Posterior cingulate gyrus (tissue), 11 donors: ENCODE data around the gene BCHE.
"Not testable (repeated sequence)": the region's sequence is repeated elsewhere in the genome, so short reads cannot be mapped to it uniquely, and the experiment has no call there.

Source experiments
- DNase-seq, 10 donors: peaks; one replicate each; pipeline versions ENCODE4 v3.0.0 to v3.0.0-alpha.2; 2020 to 2021; ENCODE audit warnings: mixed read lengths in 3 of 10
- intact Hi-C: fragments of 100-400 bp; cut with DNase I; formaldehyde crosslinking; loops from one replicate; pipeline ENCODE4 v1.15.1; 2023

BCHE gene

DNA sequence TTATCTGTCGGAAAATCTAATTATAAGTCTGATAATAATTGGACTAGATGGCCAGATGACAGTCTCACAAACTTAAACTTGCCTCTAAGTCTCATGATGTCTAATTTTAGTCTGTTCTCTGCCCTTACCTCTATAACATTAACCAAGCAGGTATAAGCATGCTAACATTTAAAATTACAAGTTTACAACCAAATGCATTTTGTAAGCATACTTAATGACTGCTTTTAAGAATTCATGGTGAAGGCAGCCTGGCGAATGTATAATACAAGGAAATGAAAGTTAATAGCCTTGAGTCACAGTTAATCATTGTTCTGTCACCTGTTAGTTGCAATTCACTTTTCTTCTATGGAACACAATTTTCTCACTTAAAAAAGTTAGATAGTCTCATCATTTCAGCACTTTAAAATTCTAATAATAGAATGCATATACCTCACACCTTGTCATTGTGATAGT lies 16.5 kb downstream of the BCHE start:
- intact Hi-C loops = no loop called here
- DNase-seq = no peak

DNA sequence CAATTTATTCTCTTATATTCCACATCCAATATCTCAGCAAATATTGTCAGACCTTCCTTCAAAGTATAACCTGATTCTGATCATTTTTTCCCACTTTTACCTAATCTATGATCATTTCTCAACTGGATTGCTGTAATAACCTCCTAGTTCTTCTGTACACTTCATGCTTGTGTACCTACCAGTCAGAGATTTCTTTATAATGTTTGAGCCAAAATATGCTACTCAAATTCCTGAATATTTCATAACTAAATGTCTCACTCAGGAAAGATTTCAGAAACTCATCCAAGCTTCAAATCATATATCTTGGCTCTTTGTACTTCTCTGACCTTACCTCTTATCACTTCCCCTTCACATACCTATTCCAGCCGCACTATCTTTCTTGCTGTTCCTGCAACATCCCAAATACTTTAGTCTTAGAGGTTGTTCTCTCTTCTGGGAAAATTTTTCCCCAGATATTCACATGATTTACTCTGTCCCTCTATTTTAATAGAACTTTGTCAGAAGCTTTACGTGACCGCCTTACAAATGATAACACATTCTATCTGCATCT lies 20.0 kb downstream of the BCHE start:
- intact Hi-C loops = no loop called here

DNA sequence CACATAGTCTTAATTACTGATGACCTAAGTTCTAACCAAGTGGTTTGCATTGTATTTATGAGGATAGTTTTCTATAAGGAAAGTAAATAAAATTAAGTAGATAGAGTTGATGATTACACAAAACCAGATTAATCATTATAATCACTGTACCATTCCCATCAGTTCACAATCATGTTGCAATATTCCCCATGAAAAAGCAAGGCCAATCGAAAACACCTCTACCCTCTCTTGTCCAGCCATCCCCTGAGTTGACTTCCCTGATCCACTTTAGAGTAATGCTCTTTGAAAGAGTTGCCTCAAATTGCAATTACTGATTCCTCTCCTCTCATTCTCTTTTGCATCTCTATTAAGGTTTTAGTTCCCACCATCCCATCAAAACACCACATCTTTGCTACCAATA lies 21.0 kb downstream of the BCHE start:
- no peak for DNase-seq
- intact Hi-C loops = no loop called here

More for the DNA sequence above, 20.0 kb downstream of the BCHE start:
- DNase-seq = no peak

DNA sequence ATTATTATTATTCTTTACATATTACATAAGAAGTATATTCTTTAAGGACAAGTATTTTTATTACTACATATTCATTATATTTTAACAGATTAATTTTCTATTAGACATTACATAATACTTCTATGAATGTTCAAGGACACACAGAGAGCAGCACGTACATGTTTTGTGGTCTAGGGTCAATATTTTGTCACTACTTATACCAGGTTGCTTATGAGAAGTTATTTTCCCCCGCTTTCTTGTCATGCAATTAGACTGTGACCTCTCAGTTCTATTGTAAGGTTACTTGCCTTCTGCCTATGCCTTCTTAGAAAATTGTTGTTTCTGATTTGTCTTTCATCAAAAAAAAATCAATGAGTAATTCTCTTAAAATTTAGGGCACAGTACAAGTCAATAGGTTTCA lies 21.5 kb downstream of the BCHE start:
- DNase-seq = no peak
- intact Hi-C loops = no loop called here

DNA sequence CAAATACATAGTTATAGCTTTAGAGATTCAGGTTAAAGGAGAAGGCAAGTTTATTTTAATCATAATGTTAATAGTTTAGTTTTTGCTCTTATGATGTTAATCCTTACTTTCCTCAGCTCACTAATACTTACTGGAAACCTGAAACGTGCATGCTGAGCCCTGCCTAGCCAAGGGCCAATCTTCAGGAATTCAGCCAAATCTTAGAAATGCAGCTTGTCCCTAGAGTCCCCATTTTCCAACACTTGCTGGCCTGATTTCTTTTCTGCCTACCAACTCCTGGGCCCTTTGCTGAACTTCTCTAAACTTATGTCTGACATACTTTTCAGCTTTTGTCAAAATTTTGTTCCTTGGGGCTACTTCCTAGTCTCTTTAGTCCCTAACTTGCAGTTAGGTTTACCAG lies 22.8 kb downstream of the BCHE start:
- intact Hi-C loops = no loop called here
- DNase-seq = no peak

DNA sequence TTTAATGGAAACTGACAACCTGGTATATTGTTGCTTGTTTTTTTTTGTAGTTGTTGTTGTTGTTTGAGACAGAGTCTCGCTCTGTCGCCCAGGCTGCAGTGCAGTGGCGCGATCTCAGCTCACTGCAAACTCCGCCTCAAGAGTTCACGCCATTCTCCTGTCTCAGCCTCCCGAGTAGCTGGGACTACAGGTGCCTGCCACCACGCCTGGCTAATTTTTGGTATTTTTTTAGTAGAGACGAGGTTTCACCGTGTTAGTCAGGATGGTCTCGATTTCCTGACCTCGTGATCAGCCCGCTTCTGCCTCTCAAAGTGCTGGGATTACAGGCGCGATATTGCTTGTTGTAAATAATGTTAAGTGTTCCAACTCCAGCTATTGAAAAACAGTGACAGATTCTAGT lies 29.3 kb downstream of the BCHE start:
- DNase-seq, intact Hi-C loops: not testable (repeated sequence)

DNA sequence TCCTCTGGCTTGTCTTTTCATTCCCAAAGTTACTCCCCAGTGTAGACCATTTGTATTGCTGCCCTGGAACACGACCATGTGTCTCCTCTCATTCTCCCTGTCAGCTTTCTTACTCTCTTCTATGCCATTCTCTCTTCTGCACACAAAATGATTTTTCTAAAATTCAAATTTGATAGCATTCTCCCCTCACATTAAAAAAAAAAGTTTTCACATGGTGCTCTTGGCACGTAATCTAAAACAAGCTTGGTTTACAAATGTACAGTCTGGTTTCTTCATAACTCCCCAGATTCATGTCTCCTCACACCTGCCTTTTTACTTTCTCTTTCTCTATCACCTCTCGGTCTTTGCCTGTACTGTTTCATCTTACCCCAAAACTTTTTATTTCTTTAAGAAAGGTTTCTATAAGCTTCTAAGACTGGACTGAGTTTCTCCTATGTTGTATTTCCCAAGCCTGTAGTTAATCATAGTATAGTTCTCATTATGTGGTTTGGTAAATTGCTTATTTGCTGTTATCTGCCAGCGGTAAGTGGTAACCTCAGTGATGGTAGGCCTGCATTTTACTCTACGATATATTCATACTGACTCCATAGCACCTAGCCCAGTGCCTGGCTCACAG lies 31.2 kb downstream of the BCHE start:
- intact Hi-C loops = no loop called here
- no peak for DNase-seq

DNA sequence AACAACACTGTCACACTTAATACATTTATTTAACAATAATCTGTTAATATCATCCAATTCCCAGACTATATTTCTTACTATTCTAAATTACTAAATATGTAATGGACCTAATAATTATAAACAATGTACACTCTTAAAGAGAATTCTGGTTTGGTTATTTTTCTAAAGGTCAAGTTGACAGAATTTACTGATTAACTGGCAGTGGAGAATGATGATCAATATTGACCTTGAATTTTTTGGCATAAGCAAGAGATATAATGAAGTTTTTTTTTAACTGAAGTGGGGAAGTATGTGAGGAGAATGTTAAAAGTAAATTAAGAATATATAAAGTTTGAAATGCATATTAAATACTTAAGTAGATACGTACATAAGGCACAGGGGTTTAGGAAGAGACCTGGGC lies 33.8 kb downstream of the BCHE start:
- no peak for DNase-seq
- intact Hi-C loops = no loop called here

DNA sequence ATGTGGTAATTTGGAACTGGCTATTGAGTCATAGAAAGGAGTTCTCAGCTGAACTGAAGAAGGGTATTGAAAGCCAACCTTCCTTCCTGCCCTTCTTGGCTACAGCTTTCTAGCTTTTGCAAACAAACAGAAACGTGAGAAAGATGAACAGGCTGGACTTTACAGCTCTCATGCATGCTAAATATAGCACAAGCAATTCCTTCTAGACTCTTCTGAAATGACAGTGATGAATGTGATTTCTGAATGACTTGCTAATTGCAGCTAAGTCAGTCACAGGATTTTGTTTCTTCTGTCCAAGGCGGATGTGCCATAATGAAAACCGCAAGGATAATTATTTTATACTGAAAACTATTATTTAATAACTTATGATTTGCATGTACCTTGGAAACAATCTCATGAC lies 36.3 kb downstream of the BCHE start:
- intact Hi-C loops = no loop called here

DNA sequence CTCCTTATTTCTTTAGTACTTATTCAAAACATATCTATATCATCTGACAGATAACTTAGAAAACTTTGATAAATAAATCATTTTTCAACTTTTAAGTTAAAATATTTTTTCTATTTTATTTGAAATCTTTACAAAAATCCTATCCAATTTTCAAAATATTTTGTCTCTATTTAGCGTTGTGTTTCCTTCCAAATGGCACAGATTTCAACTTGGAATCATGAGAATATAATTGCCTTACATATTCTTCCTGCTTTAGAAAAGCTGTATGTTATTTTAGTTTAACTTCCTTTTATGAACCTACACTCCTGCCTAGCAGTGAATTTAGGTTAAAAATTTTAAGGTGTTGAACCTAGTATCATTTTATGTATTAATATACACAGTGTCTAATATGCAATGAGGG lies 38.2 kb downstream of the BCHE start:
- intact Hi-C loops = no loop called here
- no peak for DNase-seq

More for the DNA sequence above, 36.3 kb downstream of the BCHE start:
- DNase-seq = no peak

DNA sequence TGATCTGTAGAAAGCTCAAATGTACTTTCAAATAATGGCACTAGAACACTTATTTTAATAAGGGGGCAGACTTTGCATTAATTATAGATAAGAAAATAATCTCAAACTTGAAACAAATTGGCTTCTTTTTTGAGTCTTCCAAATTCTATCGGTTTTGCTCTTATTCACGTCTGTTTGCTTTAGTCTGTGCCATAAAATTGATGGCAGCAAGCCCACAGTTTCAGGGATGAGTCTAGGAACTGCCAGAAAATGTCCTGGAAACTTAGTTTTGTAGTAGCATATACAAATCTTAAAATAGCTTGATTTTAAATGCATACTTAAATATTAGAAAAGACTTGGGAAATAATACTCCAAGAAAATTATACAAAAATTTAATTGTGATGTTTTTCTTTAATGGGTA lies 39.7 kb downstream of the BCHE start:
- intact Hi-C loops = no loop called here
- DNase-seq = no peak

DNA sequence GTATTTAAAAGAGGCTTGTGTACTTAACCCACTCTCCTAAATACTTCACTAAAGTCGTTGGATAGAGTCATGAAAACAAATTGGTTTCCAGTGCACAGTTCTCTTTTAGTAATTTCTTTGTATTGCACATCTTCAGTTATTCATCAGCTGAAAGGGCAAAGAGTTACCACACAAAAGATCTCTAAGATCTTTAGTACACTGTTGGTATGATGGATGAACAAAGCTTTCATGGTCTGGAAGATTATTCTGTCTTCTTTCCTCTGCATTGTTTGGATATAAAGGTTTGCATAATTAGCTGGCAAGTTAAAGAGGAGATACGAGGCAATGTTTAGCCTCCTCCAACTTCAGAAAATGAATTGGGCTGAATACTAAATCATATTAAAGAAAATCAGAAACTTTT lies 40.5 kb downstream of the BCHE start:
- intact Hi-C loops = no loop called here
- no peak for DNase-seq

DNA sequence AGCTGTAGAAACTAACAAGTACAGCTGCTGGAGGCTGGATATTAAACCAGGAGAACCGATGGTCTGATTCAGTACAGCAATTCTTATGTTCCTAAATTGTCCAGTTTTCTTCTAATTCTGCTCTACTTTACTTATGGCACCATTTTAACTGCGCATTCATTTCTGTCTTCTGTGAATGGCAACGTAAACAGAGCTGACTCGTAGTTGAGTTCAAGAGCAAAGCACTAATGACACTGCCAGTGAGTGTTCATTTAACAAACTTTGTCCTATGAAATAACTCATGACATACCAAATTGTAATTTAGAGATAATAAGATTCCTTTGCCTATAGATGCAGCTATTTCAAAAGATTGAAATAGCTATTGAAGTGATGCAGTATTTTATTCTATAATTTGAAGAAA lies 48.7 kb downstream of the BCHE start:
- intact Hi-C loops = no loop called here
- no peak for DNase-seq

DNA sequence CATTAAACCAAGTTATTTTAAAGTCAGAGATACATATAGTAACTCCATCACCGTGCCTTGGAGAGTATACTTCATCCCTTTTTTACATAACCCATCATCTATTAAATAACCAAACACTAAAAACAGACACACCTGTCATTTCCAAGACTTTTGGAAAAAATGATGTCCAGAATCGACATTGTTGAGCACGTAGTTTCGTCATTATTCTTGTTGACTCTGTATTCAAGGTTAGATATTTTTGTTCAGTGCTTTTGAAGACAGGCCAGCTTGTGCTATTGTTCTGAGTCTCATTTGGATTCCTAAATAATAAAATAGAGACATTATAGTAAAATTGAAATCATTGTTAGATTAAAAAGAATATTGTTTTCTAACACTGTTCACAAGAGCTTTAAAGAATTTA lies 51.2 kb downstream of the BCHE start:
- intact Hi-C loops = no loop called here
- DNase-seq = no peak

DNA sequence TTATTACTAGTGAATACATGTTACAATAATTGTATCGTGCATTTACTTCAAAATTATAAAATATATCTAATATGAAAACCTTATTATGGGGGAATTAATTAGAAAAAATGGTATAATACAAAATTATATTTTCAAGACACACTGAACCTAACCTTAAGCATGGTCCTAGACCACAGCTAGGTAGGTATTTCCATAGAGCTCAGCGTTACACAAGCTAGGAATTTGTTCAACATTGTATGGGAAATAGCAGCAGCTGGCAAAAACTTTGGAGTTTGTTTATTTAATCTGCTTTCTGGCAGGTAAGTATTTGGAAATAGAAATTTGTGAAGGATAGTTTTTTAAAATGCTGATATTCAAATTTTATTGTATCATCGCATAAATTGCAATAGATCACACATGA lies 52.9 kb downstream of the BCHE start:
- no peak for DNase-seq

DNA sequence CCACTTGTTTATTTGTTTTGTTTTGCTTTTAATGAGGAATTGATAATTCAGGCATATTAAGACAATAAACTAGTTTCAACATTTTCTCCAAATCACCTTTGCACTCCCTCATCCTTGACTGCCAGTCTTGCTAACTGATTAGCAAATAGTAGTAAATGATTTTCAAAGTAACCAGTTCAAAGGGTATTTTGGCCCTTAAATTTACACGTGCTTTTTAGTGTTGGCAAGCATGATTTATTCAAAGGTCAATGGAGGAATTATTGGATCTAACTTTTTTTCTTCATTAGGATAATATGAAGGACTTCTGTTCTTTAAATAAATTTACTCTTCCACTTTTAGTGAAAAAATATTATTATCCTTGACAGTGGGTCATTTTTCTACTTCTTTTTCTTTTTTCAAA lies 53.8 kb downstream of the BCHE start:
- intact Hi-C loops = no loop called here
- DNase-seq = no peak

More for the DNA sequence above, 52.9 kb downstream of the BCHE start:
- intact Hi-C loops = no loop called here

DNA sequence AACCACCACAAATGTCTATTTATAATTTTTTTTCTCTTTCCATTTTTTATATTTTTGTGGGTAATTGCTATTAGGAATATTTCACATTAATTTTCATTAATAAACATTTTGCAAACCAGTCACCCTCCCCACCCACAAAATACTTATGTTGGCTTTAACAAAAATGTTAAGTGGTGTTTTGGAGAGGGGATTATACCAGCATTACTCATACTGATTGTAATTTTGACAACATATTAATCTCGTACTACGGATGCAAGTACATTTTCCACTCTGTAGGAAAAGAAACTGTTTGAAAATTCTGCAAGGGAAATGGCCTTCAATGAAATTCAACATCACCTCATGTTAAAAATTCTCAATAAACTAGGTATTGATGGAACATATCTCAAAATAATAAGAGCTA lies 58.3 kb downstream of the BCHE start:
- intact Hi-C loops = no loop called here
- no peak for DNase-seq

DNA sequence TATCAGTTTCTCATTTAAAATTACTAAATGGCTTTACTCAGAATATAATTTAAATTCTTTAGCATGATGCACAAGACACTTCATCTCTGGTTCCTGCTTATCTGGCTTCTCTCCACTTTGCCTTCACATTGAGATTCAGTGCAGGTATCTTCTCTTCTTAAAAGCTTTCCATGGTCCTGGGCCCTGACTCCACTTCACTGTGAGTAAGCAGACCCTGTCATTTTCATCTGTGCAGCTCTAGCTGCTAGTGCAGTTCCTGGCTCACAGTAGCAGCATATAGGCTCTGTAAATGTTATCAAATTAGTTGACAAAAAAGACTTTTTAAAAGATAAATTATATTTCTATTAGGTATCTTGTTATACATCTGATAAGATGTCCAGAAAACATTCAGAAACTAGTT lies 58.8 kb downstream of the BCHE start:
- no peak for DNase-seq
- intact Hi-C loops = no loop called here

DNA sequence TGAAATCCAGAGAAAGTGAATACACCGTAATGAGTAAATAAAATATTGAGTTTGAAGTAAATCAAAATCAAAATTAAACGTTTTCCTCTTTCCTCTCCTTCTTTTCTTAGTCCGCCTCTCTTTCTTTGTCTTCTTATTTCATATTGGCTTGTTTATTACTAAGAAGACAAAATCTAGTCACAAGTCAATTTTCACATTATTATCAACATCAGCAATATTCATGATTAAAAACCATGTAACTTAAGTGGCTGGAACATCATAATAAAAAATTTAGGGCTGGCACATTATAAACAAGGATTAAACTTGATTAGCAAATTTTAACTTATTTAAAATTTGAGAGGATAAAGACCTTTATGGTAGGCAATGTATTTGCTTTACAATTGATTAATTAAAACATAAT lies 61.4 kb downstream of the BCHE start:
- intact Hi-C loops = no loop called here
- no peak for DNase-seq

DNA sequence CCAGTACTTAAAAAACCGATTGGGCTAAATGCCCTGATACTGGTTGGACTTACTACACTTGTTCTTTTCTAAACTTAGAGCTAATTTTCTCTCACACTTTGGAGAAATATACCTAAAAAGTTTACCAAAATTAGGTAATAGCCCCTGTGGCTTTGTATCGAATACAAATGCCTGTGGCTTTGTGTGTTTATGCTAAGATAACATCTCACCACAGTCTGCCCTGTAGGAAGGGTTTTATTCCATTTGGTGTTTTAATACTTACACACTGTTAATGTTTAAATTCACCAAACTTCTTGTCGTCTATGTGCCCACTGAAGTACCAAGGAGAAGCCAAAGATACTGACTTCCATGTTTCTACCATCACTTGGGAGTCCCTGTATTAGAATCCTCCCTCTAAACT lies 66.4 kb downstream of the BCHE start:
- no peak for DNase-seq
- intact Hi-C loops = no loop called here

DNA sequence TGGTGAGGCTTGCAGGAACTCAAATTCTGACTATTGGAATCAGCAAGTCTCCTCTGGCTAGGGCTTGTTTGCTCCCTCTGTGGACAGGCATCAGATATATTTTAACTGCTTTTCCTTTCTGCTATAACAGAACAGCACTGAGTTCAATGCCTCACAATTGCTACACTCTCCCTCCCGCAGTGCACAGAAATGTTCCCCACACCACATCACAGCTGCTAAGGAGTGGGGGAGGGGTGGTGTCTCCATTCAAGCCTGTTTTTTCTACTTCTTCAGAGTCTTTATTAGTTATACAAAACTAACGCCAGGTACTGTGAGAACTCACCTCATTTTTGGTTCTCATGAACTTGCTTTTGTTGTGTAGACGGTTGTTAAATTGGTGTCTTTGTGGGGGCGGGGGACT lies 68.5 kb downstream of the BCHE start:
- DNase-seq = no peak
- intact Hi-C loops = no loop called here

DNA sequence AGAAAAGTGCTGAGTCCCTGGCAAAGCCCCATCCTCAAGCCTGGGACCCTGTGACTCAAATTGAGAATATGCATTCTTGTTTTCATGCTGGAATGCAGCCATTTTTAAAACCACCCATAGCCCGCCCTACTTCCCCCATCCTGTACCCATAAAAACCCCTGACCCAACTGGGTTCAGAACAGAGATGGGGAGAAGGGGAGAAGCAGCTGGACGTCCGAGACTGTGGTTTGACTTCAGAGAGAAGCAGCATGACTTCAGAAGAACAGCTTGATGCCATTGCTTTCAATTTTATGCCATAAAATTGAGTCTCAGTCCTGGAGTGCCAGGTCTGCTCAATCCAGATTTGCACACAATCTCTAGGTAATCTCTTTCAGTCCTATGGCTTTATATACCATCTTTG lies 78.2 kb downstream of the BCHE start:
- intact Hi-C loops = no loop called here
- DNase-seq = no peak

DNA sequence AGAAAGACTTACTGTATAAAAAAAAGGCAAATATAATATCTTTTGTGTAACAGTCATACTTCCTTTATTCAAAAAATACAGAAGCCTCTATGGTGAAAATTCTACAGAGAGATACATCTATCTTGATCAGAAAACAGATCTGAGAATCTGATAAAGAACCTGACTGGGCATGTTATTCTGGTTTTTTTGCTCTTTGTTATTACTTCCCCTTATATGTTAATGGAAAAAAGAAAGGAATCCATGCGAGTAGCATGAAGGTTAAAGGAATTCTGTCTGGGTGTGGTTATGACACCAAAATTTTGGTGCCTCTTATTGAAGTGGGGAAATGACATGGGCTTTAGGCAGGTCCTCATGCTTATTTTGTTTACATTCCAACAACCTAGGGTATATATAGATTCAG lies 81.7 kb downstream of the BCHE start:
- intact Hi-C loops = no loop called here
- no peak for DNase-seq
